ENCODE results near the gene SYNE2. TPM values are rescaled to one million over a fixed set of nuclear protein-coding genes. Genes with fewer than 3 reads are reported as not detected.

The SYNE2 gene
- total and polyA plus RNA-seq, 2 donors from 2014 or later, result 65.9 to 461 TPM

DNA sequence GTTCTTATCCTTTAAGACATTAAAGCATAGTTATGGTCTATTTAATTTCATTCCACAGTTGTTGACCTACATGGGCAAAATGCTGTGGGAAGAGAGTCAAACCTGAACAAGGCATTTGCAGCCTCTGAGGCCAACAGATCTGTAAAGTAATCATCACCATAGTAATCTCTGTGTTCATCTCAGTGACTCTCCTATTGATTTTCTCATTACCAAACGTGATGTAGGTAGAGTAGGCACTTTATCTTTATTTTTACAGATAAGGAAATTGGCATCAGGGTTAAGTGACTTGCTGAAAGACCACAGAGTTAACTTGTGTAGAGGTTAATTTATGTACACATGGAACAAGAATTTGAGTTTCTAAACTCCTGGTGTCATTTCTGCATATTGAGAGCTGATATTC lies 238.4 kb downstream of the SYNE2 start:
- peak overlapping the region in 1 of 2 donors; percentile 48 for H3K27ac ChIP-seq (ENCODE audit: low read depth in 2 of 2, low read length in 2 of 2)
- FAIRE-seq (no peak), DNase-seq (no peak)
- no peak overlapping the region for H3K9ac ChIP-seq (ENCODE audit: low read length in 3 of 3)
- TF ChIP-seq, protein P1, sequence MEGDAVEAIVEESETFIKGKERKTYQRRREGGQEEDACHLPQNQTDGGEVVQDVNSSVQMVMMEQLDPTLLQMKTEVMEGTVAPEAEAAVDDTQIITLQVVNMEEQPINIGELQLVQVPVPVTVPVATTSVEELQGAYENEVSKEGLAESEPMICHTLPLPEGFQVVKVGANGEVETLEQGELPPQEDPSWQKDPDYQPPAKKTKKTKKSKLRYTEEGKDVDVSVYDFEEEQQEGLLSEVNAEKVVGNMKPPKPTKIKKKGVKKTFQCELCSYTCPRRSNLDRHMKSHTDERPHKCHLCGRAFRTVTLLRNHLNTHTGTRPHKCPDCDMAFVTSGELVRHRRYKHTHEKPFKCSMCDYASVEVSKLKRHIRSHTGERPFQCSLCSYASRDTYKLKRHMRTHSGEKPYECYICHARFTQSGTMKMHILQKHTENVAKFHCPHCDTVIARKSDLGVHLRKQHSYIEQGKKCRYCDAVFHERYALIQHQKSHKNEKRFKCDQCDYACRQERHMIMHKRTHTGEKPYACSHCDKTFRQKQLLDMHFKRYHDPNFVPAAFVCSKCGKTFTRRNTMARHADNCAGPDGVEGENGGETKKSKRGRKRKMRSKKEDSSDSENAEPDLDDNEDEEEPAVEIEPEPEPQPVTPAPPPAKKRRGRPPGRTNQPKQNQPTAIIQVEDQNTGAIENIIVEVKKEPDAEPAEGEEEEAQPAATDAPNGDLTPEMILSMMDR (IDR thresholded peaks at IDR 0.05; ENCODE audit: borderline replicate concordance, extremely low read depth, insufficient read depth), result no peak
- no peaks in the 10 kb centered on the region for H3K9me3 ChIP-seq (ENCODE audit: control insufficient read depth in 2 of 3, insufficient read depth in 1 of 3, low read length in 3 of 3)
- H3K36me3 ChIP-seq (ENCODE audit: control insufficient read depth in 2 of 3, insufficient read depth in 3 of 3, low read length in 3 of 3), result peaks cover 2 to 14% (median 13%) of the 10 kb centered on the region in 3 donors
- no peak overlapping the region for H3K4me3 ChIP-seq (ENCODE audit: low read length in 3 of 3)
- intact Hi-C loops (cut with DNase I), result no loop called here
- no peaks in the 10 kb centered on the region for H3K27me3 ChIP-seq (ENCODE audit: control insufficient read depth, insufficient read depth, low read length)
- peaks cover 0 to 22% (median 4%) of the 10 kb centered on the region in 3 donors for H3K4me1 ChIP-seq (ENCODE audit: control insufficient read depth in 2 of 3, insufficient read depth in 2 of 3, low read depth in 1 of 3, low read length in 3 of 3)

DNA sequence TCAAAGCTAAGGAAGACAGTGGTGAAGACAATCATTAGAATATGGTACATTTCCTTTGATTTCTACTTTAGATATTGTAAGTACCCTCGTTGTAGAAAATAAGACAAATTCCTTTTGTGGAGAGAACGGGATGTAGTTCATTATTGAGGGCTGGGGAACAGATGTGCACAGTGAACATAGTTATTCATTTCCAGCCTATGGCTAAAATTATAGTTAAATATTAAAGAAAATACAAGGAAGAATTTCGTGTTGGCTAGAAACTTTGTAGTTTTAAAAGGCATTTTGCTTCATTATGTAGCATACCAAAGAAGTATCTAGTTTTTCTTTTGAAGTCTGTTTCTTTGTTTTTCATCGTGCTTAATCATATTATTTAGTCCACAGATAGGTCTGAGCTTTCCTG lies 239.5 kb downstream of the SYNE2 start:
- no peaks in the 10 kb centered on the region for H3K9me3 ChIP-seq (ENCODE audit: control insufficient read depth in 2 of 3, insufficient read depth in 1 of 3, low read length in 3 of 3)
- TF ChIP-seq, protein P1 (IDR thresholded peaks at IDR 0.05; ENCODE audit: borderline replicate concordance, extremely low read depth, insufficient read depth), result no peak
- H3K4me3 ChIP-seq (ENCODE audit: low read length in 3 of 3), result peak overlapping the region in 2 of 3 donors; percentile 16 to 33
- H3K4me1 ChIP-seq (ENCODE audit: control insufficient read depth in 2 of 3, insufficient read depth in 2 of 3, low read depth in 1 of 3, low read length in 3 of 3), result peaks cover 0 to 22% (median 4%) of the 10 kb centered on the region in 3 donors
- FAIRE-seq, result peak; percentile 52
- intact Hi-C loops (cut with DNase I), result no loop called here
- H3K36me3 ChIP-seq (ENCODE audit: control insufficient read depth in 2 of 3, insufficient read depth in 3 of 3, low read length in 3 of 3), result peaks cover 2 to 21% (median 17%) of the 10 kb centered on the region in 3 donors
- peak overlapping the region; percentile 74 to 79 for H3K27ac ChIP-seq (ENCODE audit: low read depth in 2 of 2, low read length in 2 of 2)
- H3K9ac ChIP-seq (ENCODE audit: low read length in 3 of 3), result peak overlapping the region in 1 of 3 donors; percentile 32
- no peaks in the 10 kb centered on the region for H3K27me3 ChIP-seq (ENCODE audit: control insufficient read depth, insufficient read depth, low read length)
- no peak for DNase-seq

- Histone ChIP-seq H3K4me3 (ENCODE audit: low read length in 3 of 3) (peak overlapping the region in 1 of 3 donors; percentile 33), H3K36me3 (ENCODE audit: control insufficient read depth in 2 of 3, insufficient read depth in 3 of 3, low read length in 3 of 3) (peaks cover 4 to 24% (median 20%) of the 10 kb centered on the region in 3 donors), H3K27me3 (ENCODE audit: control insufficient read depth, insufficient read depth, low read length) (no peaks in the 10 kb centered on the region), H3K9me3 (ENCODE audit: control insufficient read depth in 2 of 3, insufficient read depth in 1 of 3, low read length in 3 of 3) (no peaks in the 10 kb centered on the region), H3K4me1 (ENCODE audit: control insufficient read depth in 2 of 3, insufficient read depth in 2 of 3, low read depth in 1 of 3, low read length in 3 of 3) (peaks cover 0 to 22% (median 5%) of the 10 kb centered on the region in 3 donors), H3K27ac (ENCODE audit: low read depth in 2 of 2, low read length in 2 of 2) (peak overlapping the region; percentile 74 to 79), H3K9ac (ENCODE audit: low read length in 3 of 3) (peak overlapping the region in 1 of 3 donors; percentile 32)
- intact Hi-C loops (cut with DNase I), result no loop called here
- FAIRE-seq (no peak), DNase-seq (peak in 1 of 5 donors; percentile 21)
- TF ChIP-seq, protein P1 (IDR thresholded peaks at IDR 0.05; ENCODE audit: borderline replicate concordance, extremely low read depth, insufficient read depth), result no peak
Measured at GRCh38 chr14:64092940-64093339, 240.1 kb downstream of the SYNE2 start.

DNA sequence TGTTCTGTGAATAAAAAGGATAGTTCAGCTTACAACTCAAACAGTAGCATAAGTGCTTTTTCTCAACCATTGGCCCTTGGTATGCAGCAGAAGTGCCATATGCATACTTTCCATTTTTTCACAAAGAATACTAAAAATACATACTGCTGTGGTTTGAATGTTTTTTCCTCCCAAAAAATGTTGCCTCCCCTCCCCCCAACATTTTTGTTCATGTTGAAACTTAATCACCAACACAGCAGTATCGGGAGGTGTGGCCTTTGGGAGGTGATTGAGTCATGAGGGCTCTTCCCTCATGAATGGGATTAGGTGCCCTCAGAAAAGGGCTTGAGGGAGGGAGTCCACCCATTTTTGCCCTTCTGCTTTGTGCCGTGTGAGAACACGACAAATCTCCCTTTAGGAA lies 242.8 kb downstream of the SYNE2 start:
- intact Hi-C loops (cut with DNase I), result no loop called here
- no peak overlapping the region for H3K27ac ChIP-seq (ENCODE audit: low read depth in 2 of 2, low read length in 2 of 2)

More for the DNA sequence above, 242.8 kb downstream of the SYNE2 start:
- FAIRE-seq, result no peak
- DNase-seq, result no peak
- H3K4me1 ChIP-seq (ENCODE audit: control insufficient read depth in 2 of 3, insufficient read depth in 2 of 3, low read depth in 1 of 3, low read length in 3 of 3), result peaks cover 0 to 28% (median 11%) of the 10 kb centered on the region in 3 donors
- TF ChIP-seq, protein P1 (IDR thresholded peaks at IDR 0.05; ENCODE audit: borderline replicate concordance, extremely low read depth, insufficient read depth), result no peak
- H3K4me3 ChIP-seq (ENCODE audit: low read length in 3 of 3), result no peak overlapping the region
- no peaks in the 10 kb centered on the region for H3K27me3 ChIP-seq (ENCODE audit: control insufficient read depth, insufficient read depth, low read length)
- no peak overlapping the region for H3K9ac ChIP-seq (ENCODE audit: low read length in 3 of 3)
- H3K9me3 ChIP-seq (ENCODE audit: control insufficient read depth in 2 of 3, insufficient read depth in 1 of 3, low read length in 3 of 3), result no peaks in the 10 kb centered on the region
- peaks cover 2 to 29% (median 14%) of the 10 kb centered on the region in 3 donors for H3K36me3 ChIP-seq (ENCODE audit: control insufficient read depth in 2 of 3, insufficient read depth in 3 of 3, low read length in 3 of 3)

Measured in kidney (tissue), 14 donors.